Suprapubic skin (tissue), 4 donors: ENCODE measurements around the gene ATRIP.

Source experiments
- EP300 ChIP-seq: sonication (generic); formaldehyde crosslinking; IDR thresholded peaks from one replicate; pipeline ENCODE4 v1.6.1; 2017; ENCODE audit warnings: antibody characterized with exemption
- POLR2A ChIP-seq, 2 donors: fragments of 450-650 bp; IDR thresholded peaks; one replicate each; pipeline ENCODE4 v1.6.1; 2017; ENCODE audit warnings: antibody characterized with exemption in 2 of 2, mild to moderate bottlenecking in 2 of 2, moderate library complexity in 2 of 2
- POLR2AphosphoS5 ChIP-seq, 3 donors: sonication (generic); formaldehyde crosslinking; IDR thresholded peaks; one replicate each; pipeline ENCODE4 v1.6.1; 2017; ENCODE audit warnings: antibody characterized with exemption in 3 of 3
- TF ChIP-seq, protein P1 (sequence below), 2 donors: fragments of 200-600 bp in 1 of 2; fragments of 450-650 bp in 1 of 2; sonication (generic) in 1 of 2; IDR thresholded peaks; one replicate each; pipeline ENCODE4 v1.5.1; 2016 to 2019; ENCODE audit warnings: antibody characterized with exemption in 2 of 2, mild to moderate bottlenecking in 1 of 2, moderate library complexity in 1 of 2

DNA sequence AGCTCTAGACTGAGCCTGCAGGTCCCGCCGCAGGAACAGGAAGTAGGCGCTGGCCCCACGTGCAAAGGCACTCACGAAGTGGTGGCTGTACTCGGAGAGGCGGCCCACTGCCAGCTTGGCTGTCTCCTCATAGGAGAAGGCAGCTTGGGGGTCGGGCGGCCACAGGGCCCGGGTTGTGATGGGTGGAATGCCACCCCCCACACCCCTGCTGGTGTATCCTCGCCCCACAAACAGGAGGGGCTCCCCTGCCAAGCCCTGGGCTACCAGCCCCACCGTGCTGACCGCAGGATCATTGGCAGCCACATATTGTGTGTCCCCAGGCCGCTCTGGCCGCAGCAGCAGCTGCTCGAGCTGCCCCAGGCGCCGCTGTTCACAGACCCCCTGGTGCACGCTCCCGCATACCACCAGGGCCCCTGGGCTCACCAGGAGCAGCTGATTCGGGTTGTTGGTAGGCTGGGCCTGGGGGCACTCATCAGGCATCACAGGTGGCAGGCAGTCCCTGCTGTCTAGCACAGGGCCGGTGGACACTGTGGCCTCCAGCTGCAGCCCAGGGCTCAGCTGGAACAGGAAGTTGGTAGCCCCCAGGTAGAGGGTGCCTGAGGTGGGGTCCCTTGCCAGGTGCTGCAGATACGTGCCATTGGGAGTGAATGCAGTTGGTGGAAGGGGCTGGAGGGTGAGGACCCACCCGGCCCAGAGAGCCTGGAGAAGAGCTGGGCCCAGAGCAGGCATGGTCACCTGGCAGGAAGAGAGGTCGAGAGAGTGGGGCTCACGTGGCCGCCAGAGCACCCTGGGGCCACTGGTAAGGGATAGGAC lies 22.4 kb upstream of the ATRIP start:
- TF ChIP-seq, protein P1, sequence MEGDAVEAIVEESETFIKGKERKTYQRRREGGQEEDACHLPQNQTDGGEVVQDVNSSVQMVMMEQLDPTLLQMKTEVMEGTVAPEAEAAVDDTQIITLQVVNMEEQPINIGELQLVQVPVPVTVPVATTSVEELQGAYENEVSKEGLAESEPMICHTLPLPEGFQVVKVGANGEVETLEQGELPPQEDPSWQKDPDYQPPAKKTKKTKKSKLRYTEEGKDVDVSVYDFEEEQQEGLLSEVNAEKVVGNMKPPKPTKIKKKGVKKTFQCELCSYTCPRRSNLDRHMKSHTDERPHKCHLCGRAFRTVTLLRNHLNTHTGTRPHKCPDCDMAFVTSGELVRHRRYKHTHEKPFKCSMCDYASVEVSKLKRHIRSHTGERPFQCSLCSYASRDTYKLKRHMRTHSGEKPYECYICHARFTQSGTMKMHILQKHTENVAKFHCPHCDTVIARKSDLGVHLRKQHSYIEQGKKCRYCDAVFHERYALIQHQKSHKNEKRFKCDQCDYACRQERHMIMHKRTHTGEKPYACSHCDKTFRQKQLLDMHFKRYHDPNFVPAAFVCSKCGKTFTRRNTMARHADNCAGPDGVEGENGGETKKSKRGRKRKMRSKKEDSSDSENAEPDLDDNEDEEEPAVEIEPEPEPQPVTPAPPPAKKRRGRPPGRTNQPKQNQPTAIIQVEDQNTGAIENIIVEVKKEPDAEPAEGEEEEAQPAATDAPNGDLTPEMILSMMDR (IDR thresholded peaks at IDR 0.05) = no peak
- TF ChIP-seq POLR2A (IDR thresholded peaks at IDR 0.05) (no peak), POLR2AphosphoS5 (IDR thresholded peaks at IDR 0.05) (no peak), EP300 (no peak)
